ENCODE data around the gene KLHL26. TPM values are rescaled to one million over a fixed set of nuclear protein-coding genes. Genes with fewer than 3 reads are reported as not detected.

The KLHL26 gene
- polyA plus RNA-seq, 1 donor (not counting 4 experiments of a cell fraction or from before 2014, with no cell fraction given) = 0.68 TPM

- Histone ChIP-seq H2AFZ (ENCODE audit: control insufficient read depth, low read length) (no peak overlapping the region), H3K9me1 (ENCODE audit: control insufficient read depth, extremely low read depth, insufficient read depth, low read length) (no peaks in the 10 kb centered on the region), H3K79me2 (ENCODE audit: control insufficient read depth, insufficient read depth, low read length) (peaks cover 5% of the 10 kb centered on the region), H3K4me2 (ENCODE audit: control insufficient read depth, extremely low read depth, insufficient read depth, low read depth, low read length) (no peak overlapping the region), H3K27me3 (ENCODE audit: control insufficient read depth, extremely low read depth, insufficient read depth, low read length) (no peaks in the 10 kb centered on the region), H3K4me1 (ENCODE audit: control insufficient read depth, extremely low read depth, insufficient read depth, low read length) (peaks cover 8% of the 10 kb centered on the region), H3K9ac (ENCODE audit: control insufficient read depth, extremely low read depth, insufficient read depth, low read length) (no peak overlapping the region), H3K9me3 (ENCODE audit: control insufficient read depth, low read depth, low read length) (no peaks in the 10 kb centered on the region), H3K36me3 (ENCODE audit: control insufficient read depth in 2 of 2, extremely low read depth in 1 of 2, insufficient read depth in 2 of 2, low read length in 2 of 2) (no peaks in the 10 kb centered on the region), H3K27ac (ENCODE audit: control insufficient read depth, insufficient read depth, low read length) (no peak overlapping the region), H4K20me1 (ENCODE audit: control insufficient read depth, extremely low read depth, insufficient read depth, low read length) (no peaks in the 10 kb centered on the region), H3K4me3 (ENCODE audit: control insufficient read depth in 2 of 3, extremely low read depth in 1 of 3, insufficient read depth in 2 of 3, low read depth in 1 of 3, low read length in 3 of 3) (no peak overlapping the region)
- FAIRE-seq = no peak
- DNase-seq (ENCODE audit: low read depth, low spot score) = no peak
- TF ChIP-seq CTCF (optimal IDR thresholded peaks at IDR 0.05 in 1 of 3, IDR thresholded peaks at IDR 0.05 in 1 of 3, conservative IDR thresholded peaks at IDR 0.05 in 1 of 3; ENCODE audit: extremely low read depth in 1 of 3, insufficient read depth in 2 of 3, low read length in 3 of 3) = no peak
- TF ChIP-seq EZH2 (IDR thresholded peaks at IDR 0.05; ENCODE audit: low read length) = no peak
- dilution Hi-C loops (cut with MboI; ENCODE audit: extremely low pct_ligation_motif_present, low sequenced_read_pairs) = no loop called here
Measured at GRCh38 chr19:18687740-18688465, 51.1 kb downstream of the KLHL26 start.

GRCh38 chr19:18696023-18696422 is 59.2 kb downstream of the KLHL26 start:
- dilution Hi-C loops (cut with MboI; ENCODE audit: extremely low pct_ligation_motif_present, low sequenced_read_pairs) = no loop called here
- no peak overlapping the region for H2AFZ ChIP-seq (ENCODE audit: control insufficient read depth, low read length)
- DNase-seq (ENCODE audit: low read depth, low spot score) (no peak), FAIRE-seq (no peak)
- no peak overlapping the region for H3K4me2 ChIP-seq (ENCODE audit: control insufficient read depth, extremely low read depth, insufficient read depth, low read depth, low read length)
- H3K9me1 ChIP-seq (ENCODE audit: control insufficient read depth, extremely low read depth, insufficient read depth, low read length) = no peaks in the 10 kb centered on the region
- H3K36me3 ChIP-seq (ENCODE audit: control insufficient read depth in 2 of 2, extremely low read depth in 1 of 2, insufficient read depth in 2 of 2, low read length in 2 of 2) = no peaks in the 10 kb centered on the region
- H3K9ac ChIP-seq (ENCODE audit: control insufficient read depth, extremely low read depth, insufficient read depth, low read length) = no peak overlapping the region
- no peak overlapping the region for H3K27ac ChIP-seq (ENCODE audit: control insufficient read depth, insufficient read depth, low read length)
- H3K79me2 ChIP-seq (ENCODE audit: control insufficient read depth, insufficient read depth, low read length) = no peaks in the 10 kb centered on the region
- no peak overlapping the region for H3K4me3 ChIP-seq (ENCODE audit: control insufficient read depth in 2 of 3, extremely low read depth in 1 of 3, insufficient read depth in 2 of 3, low read depth in 1 of 3, low read length in 3 of 3)
- H3K9me3 ChIP-seq (ENCODE audit: control insufficient read depth, low read depth, low read length) = no peaks in the 10 kb centered on the region
- peaks cover 6% of the 10 kb centered on the region for H3K4me1 ChIP-seq (ENCODE audit: control insufficient read depth, extremely low read depth, insufficient read depth, low read length)
- no peak for TF ChIP-seq CTCF (optimal IDR thresholded peaks at IDR 0.05 in 1 of 3, IDR thresholded peaks at IDR 0.05 in 1 of 3, conservative IDR thresholded peaks at IDR 0.05 in 1 of 3; ENCODE audit: extremely low read depth in 1 of 3, insufficient read depth in 2 of 3, low read length in 3 of 3)
- no peak for TF ChIP-seq EZH2 (IDR thresholded peaks at IDR 0.05; ENCODE audit: low read length)
- H3K27me3 ChIP-seq (ENCODE audit: control insufficient read depth, extremely low read depth, insufficient read depth, low read length) = no peaks in the 10 kb centered on the region
- H4K20me1 ChIP-seq (ENCODE audit: control insufficient read depth, extremely low read depth, insufficient read depth, low read length) = no peaks in the 10 kb centered on the region
